Measurements from ENCODE around the gene PRSS57.

The PRSS57 gene

DNA sequence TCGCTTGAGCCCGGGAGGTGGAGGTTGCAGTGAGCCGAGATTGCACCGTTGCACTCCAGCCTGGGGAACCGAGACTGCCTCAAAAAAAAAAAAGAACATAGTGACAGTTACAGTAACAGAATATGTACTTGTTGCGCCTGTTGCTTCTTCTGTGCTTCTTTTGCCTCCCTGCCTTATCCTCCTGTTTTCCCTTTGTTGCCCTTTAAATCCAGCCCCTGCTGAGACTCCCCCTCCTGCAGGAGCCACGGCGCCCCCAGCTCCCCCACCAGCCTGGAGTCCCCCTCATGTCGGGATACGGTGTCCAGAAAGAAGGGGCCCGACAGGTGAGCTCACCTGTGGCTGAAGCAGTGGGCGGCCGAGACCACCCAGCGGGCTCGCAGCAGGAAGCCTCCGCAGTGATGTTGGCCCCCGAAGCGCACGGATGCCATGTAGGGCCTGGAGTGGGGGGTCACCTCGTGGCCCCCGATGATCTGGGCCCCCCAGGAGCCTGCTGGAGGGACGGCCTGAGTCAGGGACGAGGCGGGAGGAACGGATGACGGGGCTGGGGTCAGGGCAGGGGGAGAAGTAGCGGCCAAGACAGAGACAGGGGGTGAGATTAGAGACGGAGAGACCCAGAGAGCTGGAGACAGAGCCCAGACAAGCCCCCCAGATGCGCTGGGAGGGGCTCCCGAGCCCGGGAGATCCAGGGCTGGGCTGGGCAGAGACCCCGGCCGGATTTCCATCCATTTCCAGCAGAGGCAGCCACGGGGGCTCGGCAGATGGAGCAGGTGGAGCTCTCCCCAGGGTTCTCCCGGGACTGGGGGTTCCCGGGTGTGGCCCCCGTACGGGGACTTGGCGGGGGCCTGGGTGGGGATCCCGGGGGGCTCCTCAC is 536 bp downstream of the PRSS57 start:
- no peak for DNase-seq (ENCODE audit: low read depth in 1 of 2, low spot score in 1 of 2)
- TF ChIP-seq JUND (IDR thresholded peaks at IDR 0.05; ENCODE audit: low read depth), result no peak
- in situ Hi-C loops (cut with HindIII; ENCODE audit: low pct_unique_long_range_greater_than_20kb, low sequenced_read_pairs), result no loop called here

DNA sequence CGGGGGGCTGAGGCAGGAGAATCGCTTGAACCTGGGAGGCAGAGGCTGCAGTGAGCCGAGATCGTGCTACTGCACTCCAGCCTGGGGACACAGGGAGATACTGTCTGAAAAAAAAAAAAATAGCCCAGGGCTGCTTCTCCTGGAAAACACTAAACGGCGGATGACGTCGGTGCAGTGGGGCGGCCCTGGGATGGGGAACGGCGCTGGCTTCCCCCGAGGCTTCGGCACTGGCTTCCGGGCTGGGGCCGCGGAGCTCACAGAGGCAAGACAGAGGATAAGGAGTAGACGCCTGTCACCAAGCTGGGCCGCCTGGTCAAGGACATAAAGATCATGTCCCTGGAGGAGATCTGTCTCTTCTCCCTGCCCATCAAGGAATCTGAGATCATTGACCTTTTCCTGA is 5.0 kb downstream of the PRSS57 start:
- no peak for TF ChIP-seq JUND (IDR thresholded peaks at IDR 0.05; ENCODE audit: low read depth)
- in situ Hi-C loops (cut with HindIII; ENCODE audit: low pct_unique_long_range_greater_than_20kb, low sequenced_read_pairs), result no loop called here
- no peak for DNase-seq (ENCODE audit: low read depth in 1 of 2, low spot score in 1 of 2)

- no peak for DNase-seq (ENCODE audit: low read depth in 1 of 2, low spot score in 1 of 2)
- TF ChIP-seq JUND (IDR thresholded peaks at IDR 0.05; ENCODE audit: low read depth), result no peak
- in situ Hi-C loops (cut with HindIII; ENCODE audit: low pct_unique_long_range_greater_than_20kb, low sequenced_read_pairs), result no loop called here
Measured at GRCh38 chr19:688992-689391, 6.3 kb downstream of the PRSS57 start.

DNA sequence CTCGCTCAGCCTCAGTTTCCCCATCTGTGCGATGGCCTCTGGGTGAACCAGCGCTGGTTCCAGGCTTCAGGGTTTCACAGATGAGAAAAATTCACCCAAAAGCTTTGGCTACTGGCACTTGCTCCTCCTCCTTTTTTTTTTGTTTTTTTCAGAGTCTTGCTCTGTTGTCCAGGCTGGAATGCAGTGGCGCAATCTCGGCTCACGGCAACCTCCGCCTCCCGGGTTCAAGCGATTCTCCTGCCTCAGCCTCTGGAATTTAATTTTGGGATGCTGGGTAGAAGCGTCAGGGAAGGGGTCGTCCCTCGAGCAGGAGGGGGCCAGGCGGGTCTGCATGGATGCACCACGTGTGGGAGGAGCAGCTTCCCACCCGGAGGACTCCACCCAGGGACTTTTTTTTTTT is 7.0 kb downstream of the PRSS57 start:
- in situ Hi-C loops (cut with HindIII; ENCODE audit: low pct_unique_long_range_greater_than_20kb, low sequenced_read_pairs), result no loop called here
- no peak for DNase-seq (ENCODE audit: low read depth in 1 of 2, low spot score in 1 of 2)
- TF ChIP-seq JUND (IDR thresholded peaks at IDR 0.05; ENCODE audit: low read depth), result no peak

DNA sequence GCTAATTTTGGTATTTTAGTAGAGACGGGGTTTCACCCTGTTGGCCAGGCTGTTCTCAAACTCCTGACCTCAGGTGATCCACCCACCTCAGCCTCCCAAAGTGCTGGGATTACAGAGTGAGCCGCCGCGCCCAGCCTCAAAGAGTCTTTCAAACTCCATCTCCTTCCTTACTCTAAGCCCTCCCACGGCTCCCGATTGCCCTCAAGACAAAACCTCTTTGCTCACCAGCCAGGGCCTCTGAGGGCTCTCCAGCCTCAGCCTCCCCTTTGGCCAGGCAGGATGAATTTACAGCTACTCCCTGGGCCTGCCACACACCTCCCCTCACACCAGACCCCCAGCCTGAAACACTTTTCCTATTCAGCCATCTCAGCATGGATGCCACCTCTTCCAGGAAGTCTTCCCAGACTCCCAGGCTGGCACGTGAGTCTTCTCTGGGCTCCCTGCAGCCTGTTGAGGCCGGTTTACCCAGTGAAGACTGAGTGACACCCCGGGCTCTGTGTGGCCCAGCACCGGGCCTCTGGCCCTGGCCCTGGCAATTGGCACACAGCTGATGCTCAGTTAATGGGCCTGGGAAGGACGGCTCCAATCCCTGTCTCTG is 7.6 kb downstream of the PRSS57 start:
- no peak for TF ChIP-seq JUND (IDR thresholded peaks at IDR 0.05; ENCODE audit: low read depth)
- in situ Hi-C loops (cut with HindIII; ENCODE audit: low pct_unique_long_range_greater_than_20kb, low sequenced_read_pairs), result no loop called here
- DNase-seq (ENCODE audit: low read depth in 1 of 2, low spot score in 1 of 2), result no peak

DNA sequence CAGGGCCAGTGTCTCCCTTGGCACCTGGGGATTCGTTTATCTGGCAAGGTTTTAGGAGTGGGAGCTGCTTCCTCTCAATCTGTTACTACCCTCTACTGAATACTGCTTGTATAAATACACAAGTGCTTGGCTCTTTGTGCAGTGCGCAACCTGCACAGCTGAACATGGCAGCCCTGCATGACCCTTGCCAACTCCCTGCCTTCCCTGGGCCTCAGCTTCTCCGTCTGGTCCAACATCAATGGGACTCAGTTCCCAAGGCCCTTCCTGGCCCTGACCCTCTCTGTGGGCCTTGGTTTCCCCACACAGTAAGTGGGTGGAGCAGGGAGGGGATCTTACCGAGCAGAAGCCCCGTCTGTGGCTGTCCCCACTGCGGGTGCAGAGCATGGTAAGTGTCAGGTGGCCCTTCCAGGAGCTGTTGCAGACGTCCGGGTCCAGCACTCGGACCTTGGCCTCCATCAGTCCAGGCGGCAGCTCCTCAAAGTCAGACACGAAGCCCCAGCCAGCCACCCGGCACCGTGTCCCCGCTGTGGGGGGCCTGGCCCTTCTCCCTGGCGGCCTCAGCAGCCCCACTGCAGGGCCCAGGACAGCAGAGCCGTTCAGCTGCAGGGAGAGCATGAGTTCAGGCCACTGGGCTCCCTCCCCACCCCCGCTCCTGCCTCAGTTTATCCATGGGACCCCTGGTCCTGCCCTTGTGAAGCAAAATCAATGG is 8.5 kb downstream of the PRSS57 start:
- TF ChIP-seq JUND (IDR thresholded peaks at IDR 0.05; ENCODE audit: low read depth), result no peak
- no peak for DNase-seq (ENCODE audit: low read depth in 1 of 2, low spot score in 1 of 2)
- in situ Hi-C loops (cut with HindIII; ENCODE audit: low pct_unique_long_range_greater_than_20kb, low sequenced_read_pairs), result no loop called here

- DNase-seq (ENCODE audit: low read depth in 1 of 2, low spot score in 1 of 2), result no peak
- no peak for TF ChIP-seq JUND (IDR thresholded peaks at IDR 0.05; ENCODE audit: low read depth)
- in situ Hi-C loops (cut with HindIII; ENCODE audit: low pct_unique_long_range_greater_than_20kb, low sequenced_read_pairs), result no loop called here
Measured at GRCh38 chr19:685454-685931, 9.8 kb downstream of the PRSS57 start.

DNA sequence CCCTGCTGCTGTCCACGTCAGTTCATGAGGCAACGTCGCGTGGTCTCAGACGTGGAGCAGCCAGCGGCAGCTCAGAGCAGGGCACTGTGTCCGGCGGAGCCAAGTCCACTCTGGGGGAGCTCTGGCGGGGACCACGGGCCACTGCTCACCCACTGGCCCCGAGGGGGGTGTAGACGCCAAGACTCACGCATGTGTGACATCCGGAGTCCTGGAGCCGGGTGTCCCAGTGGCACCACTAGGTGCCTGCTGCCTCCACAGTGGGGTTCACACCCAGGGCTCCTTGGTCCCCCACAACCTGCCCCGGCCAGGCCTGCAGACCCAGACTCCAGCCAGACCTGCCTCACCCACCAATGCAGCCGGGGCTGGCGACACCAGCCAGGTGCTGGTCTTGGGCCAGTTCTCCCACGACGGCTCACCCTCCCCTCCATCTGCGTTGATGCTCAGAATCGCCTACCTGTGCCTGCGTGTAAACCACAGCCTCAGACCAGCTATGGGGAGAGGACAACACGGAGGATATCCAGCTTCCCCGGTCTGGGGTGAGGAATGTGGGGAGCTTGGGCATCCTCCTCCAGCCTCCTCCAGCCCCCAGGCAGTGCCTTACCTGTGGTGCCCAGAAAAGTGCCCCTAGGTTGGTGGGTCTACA is 12.5 kb downstream of the PRSS57 start:
- no peak for TF ChIP-seq JUND (IDR thresholded peaks at IDR 0.05; ENCODE audit: low read depth)
- no peak for DNase-seq (ENCODE audit: low read depth in 1 of 2, low spot score in 1 of 2)
- in situ Hi-C loops (cut with HindIII; ENCODE audit: low pct_unique_long_range_greater_than_20kb, low sequenced_read_pairs), result no loop called here

- no peak for TF ChIP-seq JUND (IDR thresholded peaks at IDR 0.05; ENCODE audit: low read depth)
- peak in 1 of 2 experiments; percentile 95 for DNase-seq (ENCODE audit: low read depth in 1 of 2, low spot score in 1 of 2)
- in situ Hi-C loops (cut with HindIII; ENCODE audit: low pct_unique_long_range_greater_than_20kb, low sequenced_read_pairs), result no loop called here
Measured at GRCh38 chr19:681029-682019, 13.9 kb downstream of the PRSS57 start.

DNA sequence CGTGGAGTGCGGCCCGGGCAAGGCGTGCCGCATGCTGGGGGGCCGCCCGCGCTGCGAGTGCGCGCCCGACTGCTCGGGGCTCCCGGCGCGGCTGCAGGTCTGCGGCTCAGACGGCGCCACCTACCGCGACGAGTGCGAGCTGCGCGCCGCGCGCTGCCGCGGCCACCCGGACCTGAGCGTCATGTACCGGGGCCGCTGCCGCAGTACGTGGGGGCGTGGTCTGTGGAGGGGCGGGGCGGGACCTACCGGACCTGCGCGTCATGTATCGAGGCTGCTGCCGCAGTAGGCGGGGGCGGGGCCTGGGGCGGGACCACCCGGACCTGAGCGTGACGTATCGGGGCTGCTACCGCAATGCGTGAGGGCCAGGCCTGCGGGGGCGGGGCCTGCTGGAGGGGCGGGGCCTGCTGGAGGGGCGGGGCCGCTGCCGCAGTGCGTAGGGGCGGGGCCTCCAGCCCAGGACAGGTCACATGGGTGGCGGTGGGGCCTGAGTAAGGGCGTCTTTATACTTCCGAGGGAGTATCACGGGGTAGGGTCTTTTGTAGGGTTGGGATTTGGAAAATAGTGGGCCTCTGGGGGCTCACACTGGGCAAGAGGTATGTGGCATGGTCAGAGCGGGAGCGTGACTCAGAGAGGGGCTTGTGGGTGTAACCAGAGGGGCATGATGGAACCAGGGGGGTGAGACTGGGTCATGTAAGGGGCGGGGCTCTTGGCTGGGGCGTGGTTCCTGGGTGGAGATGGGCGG is 14.8 kb downstream of the PRSS57 start:
- in situ Hi-C loops (cut with HindIII; ENCODE audit: low pct_unique_long_range_greater_than_20kb, low sequenced_read_pairs), result no loop called here
- peak; percentile 95 to 97 for DNase-seq (ENCODE audit: low read depth in 1 of 2, low spot score in 1 of 2)
- TF ChIP-seq JUND (IDR thresholded peaks at IDR 0.05; ENCODE audit: low read depth), result no peak

All from T47D (cell line).